ENCODE measurements around the gene PRLR.

- no peak for TF ChIP-seq CTCF (conservative IDR thresholded peaks at IDR 0.05; ENCODE audit: low read depth in 2 of 2)
- no peak for TF ChIP-seq POLR2AphosphoS5 (IDR thresholded peaks at IDR 0.05; ENCODE audit: low read depth)
- TF ChIP-seq NANOG (IDR thresholded peaks at IDR 0.05; ENCODE audit: borderline replicate concordance) = no peak
- TF ChIP-seq ZNF331 (CRISPR knock-in tag; IDR thresholded peaks at IDR 0.05; ENCODE audit: low read depth) = no peak
- no peak for TF ChIP-seq JUNB (IDR thresholded peaks at IDR 0.05; ENCODE audit: unreplicated experiment)
- TF ChIP-seq EZH2 (IDR thresholded peaks at IDR 0.05; ENCODE audit: low read depth, unreplicated experiment) = no peak
- no peak for TF ChIP-seq CREB1 (CRISPR knock-in tag; IDR thresholded peaks at IDR 0.05; ENCODE audit: low read depth)
- no peak for TF ChIP-seq ETS1 (IDR thresholded peaks at IDR 0.05)
- TF ChIP-seq EZH2phosphoT487 (IDR thresholded peaks at IDR 0.05; ENCODE audit: unreplicated experiment) = no peak
- no peak for TF ChIP-seq ZNF114 (CRISPR knock-in tag; IDR thresholded peaks at IDR 0.05)
- TF ChIP-seq ZNF462 (CRISPR knock-in tag; IDR thresholded peaks at IDR 0.05) = 0 out of 2 replicates have a peak, but pooled peaks have one; percentile 5
Measured at GRCh38 chr5:35159370-35159742, 70.9 kb downstream of the PRLR start.
